Activated T-cell treated with anti-CD3 and anti-CD28 coated beads for 4 hours (primary cell): ENCODE measurements around the gene SRMS.

Experiments
- DNase-seq: peaks from one replicate; pipeline ENCODE4 v3.0.0-alpha.2; 2020

The SRMS gene

DNA sequence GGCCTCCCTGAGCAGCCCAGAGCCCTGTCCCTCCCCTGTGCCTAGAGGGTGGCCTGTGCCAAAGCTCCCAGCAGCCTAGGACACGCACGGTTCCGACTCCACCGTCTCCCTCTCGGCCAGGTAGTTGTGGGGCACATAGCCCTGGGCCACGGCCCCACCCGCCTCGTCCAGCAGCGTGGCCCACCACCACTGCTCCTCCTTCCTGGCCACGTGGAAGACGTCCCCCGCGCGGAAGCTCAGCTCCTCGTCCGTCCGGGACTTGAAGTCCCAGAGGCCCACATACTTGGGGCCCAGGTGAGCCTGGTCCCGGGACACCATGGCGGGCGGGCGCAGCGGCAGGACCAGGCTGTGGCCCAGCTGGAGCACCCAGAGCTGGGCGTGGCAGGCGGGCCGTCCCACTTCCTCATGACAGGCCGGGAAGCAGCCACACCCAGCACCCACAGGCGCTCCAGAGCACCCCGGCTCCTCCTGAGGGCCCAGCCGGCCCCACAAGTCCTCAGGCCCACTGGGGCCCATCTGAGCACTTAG lies 10.5 kb downstream of the SRMS start, which contains the start of gene PTK6:
Gene PTK6, minus strand, starts transcription at position 380 of the 528 bp plus-strand sequence. Its CDS starts 62 bp downstream, at position 318.
- no peak for DNase-seq

DNA sequence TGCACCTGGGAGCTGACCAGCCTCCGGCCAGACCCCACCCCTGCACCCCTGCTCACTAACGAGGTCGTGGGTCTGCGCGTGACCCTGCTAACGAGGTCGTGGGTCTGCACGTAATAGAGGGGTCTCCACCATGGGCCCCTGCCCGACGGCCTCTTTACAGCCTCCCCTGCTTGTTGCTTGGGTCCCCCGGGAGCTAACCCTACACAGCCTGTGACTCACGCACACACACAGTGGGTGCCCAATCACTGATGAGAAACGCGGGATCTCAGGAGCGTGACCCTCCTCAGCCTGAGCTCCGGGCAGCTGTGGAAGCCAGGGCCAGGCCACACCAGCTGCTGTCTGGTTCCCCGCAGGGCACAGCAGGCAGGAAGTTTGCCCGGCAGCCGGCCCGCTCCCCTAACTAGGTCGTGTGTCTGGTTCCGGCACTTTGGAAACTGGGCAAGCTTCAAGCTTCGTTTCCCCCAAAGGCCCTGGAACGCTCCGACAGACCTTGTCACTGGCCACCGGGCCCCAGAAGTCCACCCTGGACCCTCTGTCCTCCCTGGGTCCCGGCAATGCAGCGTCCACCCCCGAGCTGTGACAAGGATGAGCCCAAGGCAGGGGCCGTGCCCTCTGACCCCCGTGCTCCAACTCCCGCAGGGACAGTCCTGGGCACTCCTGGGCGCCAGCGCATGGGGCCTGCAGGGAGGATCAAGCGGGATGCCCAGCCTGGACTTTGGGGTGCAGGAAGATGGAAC lies 11.1 kb downstream of the SRMS start:
- no peak for DNase-seq

DNA sequence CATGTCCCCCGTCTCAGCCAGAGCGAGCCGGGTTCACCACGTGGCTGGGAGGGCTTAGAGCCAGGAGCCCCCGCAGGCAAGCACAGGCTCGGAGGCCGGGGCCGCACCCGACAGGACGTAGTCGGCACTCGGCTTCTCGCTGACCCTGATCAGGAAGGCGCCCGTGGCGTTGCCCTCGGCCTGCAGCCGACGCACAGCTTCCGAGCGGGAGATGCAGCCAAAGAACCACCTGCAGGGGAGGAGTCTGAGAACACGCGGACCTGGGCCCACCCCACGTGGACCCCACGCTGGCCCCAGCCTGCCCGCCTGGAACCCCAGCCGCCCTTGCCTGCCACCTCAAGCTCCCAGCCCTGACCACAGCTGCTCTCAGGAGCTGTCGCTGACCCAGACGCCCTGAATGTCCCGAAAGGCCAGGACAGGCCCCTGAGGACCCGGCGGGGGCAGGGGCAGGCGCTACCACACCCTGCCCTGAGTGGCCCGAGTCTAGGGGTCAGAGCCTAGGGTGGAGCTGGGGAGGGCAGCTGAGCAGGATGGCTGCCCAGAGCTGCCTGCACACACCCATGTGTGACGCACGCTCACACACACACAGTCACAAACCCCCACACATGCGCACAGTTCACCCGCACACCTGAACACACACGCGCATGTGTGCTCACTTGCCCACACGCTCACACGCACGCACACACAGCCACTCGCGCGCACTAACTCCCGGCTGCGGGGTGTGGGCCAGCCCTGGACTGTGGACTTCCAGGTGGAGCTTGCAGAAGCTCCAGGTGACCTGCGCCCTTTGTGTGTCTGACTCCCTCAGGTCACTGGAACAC lies 12.5 kb downstream of the SRMS start:
- no peak for DNase-seq

DNA sequence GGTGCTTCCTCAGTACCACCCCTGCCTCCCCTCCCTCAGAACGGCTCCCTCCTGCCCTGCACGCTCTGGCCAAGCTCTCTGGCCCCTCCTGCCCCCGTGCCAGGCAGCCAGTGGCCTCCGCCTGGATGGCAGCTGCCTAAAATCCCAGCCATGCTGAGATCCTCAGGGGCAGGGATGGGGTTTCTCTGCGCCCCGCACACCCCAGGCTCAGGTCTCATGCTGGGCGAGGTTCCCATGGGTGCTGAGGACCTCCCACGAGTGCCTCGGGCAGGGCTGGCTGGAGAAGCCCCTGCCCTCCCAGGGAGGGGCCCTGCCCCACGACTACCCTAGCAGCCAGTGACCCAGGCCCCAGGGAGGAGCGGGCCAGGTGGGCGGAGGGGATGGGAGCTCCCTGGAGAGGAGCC lies 13.1 kb downstream of the SRMS start:
- DNase-seq, result no peak

GRCh38 chr20:63533871-63534393 lies 13.6 kb downstream of the SRMS start:
- DNase-seq, result no peak

DNA sequence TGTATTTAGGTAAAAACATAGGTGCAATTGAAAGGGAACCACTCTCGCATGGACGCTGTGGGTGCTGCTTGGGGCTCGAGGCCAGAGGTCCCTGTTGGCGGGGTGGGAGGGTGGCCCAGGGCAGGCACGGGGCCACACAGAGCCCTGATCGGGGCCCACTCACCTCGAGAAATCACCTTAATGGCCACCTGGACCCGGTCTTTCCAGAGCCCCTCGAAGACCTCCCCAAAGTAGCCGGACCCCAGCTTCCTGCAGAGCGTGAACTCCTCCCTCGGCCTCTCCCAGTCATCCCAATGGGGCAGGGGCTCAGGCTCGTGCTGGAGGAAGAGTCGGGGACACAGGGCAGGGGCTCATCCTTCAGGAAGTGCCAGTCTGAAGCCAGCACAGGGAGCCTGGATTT lies 14.2 kb downstream of the SRMS start:
- DNase-seq, result no peak

DNA sequence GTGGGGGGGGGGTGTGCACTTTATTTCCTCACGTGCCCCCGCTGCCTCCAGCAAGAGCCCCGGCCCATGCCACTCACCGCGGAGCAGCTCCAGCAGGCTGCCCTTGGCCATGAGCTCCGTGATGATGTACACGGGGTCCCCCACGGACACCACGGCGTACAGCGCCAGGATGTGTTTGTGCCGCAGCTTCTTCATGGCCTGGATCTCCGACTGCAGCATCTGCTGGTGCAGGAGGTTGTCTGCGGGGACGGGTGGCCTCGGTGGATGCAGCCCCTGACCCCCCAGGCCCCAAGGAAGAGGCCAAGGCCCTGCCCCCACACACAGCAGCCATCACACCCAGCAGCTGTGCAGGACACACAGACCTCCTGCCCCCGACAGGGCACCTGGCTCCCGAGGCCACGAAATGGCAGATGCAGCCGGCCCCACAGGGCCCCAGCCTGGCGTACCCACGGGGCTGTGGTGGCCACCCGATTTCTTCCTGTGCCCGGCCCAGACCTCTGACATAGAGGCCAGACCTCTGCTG lies 15.0 kb downstream of the SRMS start:
- no peak for DNase-seq

DNA sequence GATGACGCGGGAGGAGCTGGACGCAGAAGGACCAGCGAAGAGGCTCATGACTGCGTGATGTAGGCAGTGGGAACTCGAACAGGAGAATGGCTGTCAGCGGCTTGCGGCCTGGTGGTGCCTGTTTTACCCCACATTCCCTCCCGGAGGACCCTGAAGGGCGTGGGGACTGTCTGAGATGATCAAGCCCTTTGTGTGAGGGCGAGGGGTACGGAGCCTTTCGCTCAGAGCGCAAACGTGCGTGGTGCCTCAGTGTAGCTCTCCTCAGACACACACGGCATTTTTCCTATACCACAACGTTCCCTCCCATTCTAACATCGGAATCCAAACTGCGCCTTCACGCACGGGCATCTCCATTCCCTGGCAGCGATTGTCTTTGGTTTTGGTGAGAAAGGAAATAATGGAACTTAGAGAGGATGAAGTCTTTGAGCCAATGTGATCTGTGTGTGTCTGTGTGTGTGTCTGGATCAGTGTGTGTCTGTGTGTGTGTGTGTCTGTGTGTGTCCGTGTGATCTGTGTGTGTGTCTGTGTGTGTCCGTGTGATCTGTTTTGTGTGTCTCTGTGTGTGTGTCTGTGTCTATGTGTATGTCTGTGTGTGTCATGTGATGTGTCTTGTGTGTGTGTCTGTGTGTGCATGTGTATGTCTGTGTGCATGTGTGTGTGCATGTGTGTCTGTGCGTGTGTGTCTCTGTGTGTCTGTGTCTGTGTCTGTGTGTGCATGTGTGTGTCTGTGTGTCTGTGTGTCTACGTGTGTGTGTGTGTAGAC lies 15.7 kb downstream of the SRMS start:
- DNase-seq, result no peak

DNA sequence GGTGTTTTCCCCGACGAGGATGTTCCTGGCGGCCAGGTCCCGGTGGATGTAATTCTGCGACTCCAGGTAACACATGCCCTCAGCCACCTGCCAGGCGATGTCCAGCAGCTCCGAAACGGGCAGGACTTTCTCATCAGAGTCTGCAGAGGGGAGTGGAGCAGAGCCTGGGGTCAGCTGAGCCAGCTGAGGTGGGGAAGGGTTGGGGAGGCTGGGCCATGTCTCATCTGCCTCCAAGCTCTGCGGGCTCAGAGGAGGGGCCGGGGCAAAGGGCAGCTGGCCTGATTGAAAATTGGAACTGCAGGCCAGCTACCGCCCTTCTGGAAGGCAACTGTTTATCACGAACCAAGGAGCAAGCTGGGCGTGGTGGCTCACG lies 16.8 kb downstream of the SRMS start:
- DNase-seq, result no peak

GRCh38 chr20:63529861-63530787 lies 17.4 kb downstream of the SRMS start:
- no peak for DNase-seq

DNA sequence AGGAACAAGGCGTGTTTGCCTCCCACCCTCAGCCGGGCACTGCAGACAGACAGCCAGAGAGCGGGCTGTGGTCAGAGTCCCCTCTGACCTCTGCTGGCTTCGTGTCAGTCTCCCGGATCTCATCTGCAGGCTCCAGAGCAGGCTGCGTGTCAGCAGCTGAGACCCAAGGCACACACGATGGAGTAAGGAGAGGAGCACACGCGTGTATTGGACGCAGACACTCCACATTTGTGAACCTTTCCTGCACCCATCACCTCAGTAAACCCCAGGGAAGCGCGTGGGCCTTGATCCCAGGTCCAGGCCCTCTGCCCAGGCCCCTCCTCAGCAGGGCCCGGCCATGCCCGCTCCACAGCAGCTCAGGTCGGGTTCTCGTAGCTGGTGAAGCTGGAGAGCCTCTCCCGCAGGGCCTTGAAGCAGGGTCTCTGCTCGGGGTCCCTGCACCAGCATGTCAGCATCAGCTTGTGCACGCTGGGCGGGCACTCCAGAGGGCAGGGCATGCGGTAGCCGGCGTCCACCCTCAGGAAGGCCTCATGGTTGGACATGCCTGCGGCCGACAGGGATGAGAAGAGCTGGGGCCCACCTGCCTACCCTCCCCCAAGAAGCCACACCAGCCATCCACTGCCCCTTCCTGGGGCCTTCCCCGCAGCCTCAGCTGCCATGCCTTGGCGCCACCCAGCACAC lies 18.2 kb downstream of the SRMS start:
- DNase-seq, result no peak

GRCh38 chr20:63527184-63527583 lies 20.4 kb downstream of the SRMS start:
- no peak for DNase-seq

- no peak for DNase-seq
Measured at GRCh38 chr20:63525971-63526370, 21.6 kb downstream of the SRMS start.

DNA sequence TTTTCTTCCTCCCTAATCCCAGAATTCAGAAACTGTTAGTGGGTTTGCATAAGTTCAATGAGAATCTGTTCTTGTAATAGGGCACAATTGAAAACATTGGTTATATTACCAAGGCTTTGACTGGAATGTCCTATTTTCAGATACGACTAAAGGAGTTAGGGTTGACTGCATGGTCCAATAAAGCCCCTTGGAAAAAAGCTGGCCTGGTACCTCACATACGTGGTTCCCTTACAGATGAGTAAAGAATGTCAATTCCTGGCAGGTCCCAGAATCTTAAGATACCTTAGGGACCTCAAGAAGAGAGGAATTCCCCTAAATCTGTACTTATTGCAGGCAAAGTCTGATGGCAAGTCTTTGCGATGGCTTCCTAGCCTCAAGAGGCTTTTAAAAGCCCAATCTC lies 22.4 kb downstream of the SRMS start:
- no peak for DNase-seq

DNA sequence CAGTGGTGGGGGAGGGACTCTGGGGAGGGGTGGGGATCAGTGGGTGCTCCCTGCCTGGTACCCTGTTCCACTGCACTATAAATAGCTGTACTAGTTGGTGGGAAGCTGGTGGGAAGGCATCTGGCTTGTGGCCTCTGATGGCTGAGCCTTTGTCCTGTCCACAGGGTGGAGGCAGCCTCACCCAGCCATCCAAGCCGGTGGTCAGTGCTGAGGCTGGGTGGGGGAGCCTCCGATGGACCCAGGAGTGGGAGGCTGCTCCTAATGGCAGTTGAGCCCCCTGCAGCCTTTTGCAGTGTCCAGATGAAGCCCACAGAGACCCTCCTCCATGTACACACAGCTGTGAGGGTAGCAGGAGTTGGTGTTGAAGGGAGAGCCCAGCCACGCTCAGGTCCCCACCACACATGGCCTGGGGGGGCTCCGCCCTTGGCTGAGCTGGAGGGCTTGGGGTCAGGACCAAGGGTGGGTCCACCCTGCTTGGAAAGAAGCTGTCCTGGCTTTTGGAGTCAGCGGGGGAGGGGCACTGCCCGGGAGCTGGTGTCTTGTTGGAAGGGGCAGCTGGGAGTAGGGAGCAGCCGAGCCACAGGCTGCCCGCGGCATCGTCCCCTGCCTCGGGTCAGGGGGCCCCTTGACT lies 24.5 kb downstream of the SRMS start:
- DNase-seq, result no peak

DNA sequence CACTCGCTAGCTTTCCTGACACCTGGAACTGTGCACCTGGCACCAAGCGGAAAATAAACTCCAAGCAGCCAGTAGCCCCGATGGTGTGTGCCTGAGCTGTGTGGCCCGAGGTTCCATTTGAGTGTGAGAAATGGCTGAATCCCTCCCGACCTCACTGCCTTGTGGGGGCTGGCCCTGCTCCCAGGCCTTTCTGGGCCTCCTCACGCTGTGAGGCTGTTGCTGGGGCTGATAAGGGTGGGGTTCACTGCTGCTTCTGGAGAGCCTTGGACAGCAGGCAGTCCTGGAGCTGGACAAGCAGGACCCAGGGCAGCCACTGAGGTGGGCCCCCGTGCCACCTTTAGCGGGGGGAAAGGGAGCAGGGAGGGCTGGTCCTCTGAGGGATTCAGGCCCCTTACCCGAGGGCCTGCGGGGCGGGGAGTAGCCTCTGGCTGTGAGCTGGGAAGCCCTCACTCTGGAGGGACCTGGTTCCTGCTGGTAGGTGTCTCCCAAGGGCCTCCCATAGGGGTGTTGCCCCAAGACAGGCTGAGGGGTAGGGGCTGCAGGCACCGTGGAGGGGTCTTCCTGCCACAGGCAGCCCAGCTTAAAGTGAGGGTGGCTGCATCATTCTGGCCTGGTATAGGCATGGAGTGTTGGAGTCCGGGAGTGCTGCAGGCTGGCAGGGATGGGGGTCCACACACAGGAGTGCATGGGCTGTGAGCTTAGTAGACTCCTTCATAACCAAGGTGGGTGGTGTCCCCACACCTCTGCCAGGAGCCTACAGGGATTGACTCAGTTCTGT lies 25.3 kb downstream of the SRMS start:
- no peak for DNase-seq

- no peak for DNase-seq
Measured at GRCh38 chr20:63521602-63522001, 25.9 kb downstream of the SRMS start.

- DNase-seq, result peak; percentile 50
Measured at GRCh38 chr20:63520934-63521601, 26.5 kb downstream of the SRMS start.

GRCh38 chr20:63520504-63520933 lies 27.0 kb downstream of the SRMS start, which contains the start of gene PPDPF:
PPDPF (plus strand) TSS chr20:63520765; CDS start chr20:63521309, 544 bp downstream.
- DNase-seq, result peak; percentile 80
